ENCODE measurements around the gene CDC14B. TPM values are rescaled to one million over a fixed set of nuclear protein-coding genes. Genes with fewer than 3 reads are reported as not detected.
A peak's percentile ranks its signal among the peaks of the same experiment; 100 is the strongest.

CDC14B gene
- total RNA-seq, 6 experiments from 2014 or later = 13.7 to 38.0 (median 25.7) TPM

DNA sequence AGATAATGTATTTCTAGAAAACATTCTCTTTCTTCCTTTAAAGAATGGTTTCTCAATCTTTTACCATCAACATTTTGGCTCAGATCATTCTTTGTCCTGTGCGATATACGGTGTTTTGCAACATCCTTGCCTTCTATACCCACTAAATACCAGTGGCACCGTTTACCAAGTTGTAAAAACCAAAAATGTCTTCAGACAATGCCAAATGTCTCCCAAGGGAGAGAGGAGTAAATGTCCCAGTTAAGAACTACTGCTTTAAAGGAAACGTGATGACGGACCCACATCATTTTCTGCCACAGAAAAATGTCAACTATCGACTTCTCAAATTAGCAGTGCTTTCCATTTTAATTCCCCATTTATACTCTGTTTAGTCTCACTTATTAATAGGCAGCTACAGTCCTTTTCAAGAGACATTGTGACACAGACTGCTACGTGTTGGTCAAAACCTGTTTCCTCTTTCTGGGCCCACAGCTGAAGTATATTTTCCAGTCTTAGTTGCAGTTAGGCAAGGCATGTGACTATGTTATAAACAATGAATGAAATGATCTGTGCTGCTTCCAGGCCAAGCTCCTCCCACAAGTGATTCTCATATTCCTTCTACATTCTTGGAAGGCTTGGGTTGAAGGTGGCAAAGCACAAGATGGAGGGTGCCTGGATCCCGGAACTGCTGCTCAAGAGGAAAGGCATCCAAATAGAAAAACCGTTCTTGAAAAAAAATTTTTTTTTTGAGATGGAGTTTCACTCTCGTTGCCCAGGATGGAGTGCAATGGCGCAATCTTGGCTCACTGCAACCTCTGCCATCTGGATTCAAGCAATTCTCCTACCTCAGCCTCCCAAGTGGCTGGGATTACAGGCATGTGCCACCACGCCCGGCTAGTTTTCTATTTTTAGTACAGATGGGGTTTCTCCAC is 26.7 kb upstream of the CDC14B start:
- no peaks in the 10 kb centered on the region for H3K27me3 ChIP-seq
- H3K27ac ChIP-seq = no peak overlapping the region
- 64% methylated on average over 12 of the region's 13 CpGs for WGBS (ENCODE audit: insufficient coverage, low coverage, low lambda C conversion rate, missing lambda C conversion rate)
- peak; percentile 33 to 60 (median 51) for ATAC-seq
- no peaks in the 10 kb centered on the region for H3K4me1 ChIP-seq
- TF ChIP-seq, protein P1, sequence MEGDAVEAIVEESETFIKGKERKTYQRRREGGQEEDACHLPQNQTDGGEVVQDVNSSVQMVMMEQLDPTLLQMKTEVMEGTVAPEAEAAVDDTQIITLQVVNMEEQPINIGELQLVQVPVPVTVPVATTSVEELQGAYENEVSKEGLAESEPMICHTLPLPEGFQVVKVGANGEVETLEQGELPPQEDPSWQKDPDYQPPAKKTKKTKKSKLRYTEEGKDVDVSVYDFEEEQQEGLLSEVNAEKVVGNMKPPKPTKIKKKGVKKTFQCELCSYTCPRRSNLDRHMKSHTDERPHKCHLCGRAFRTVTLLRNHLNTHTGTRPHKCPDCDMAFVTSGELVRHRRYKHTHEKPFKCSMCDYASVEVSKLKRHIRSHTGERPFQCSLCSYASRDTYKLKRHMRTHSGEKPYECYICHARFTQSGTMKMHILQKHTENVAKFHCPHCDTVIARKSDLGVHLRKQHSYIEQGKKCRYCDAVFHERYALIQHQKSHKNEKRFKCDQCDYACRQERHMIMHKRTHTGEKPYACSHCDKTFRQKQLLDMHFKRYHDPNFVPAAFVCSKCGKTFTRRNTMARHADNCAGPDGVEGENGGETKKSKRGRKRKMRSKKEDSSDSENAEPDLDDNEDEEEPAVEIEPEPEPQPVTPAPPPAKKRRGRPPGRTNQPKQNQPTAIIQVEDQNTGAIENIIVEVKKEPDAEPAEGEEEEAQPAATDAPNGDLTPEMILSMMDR (IDR thresholded peaks at IDR 0.05) = no peak
- no peak for TF ChIP-seq POLR2A (IDR thresholded peaks at IDR 0.05)
- no peak for DNase-seq
- intact Hi-C loops (cut with DNase I) = no loop called here
- peaks cover 0 to 21% (median 3%) of the 10 kb centered on the region in 4 donors for H3K36me3 ChIP-seq
- no peaks in the 10 kb centered on the region for H3K9me3 ChIP-seq
- H3K4me3 ChIP-seq = no peak overlapping the region

DNA sequence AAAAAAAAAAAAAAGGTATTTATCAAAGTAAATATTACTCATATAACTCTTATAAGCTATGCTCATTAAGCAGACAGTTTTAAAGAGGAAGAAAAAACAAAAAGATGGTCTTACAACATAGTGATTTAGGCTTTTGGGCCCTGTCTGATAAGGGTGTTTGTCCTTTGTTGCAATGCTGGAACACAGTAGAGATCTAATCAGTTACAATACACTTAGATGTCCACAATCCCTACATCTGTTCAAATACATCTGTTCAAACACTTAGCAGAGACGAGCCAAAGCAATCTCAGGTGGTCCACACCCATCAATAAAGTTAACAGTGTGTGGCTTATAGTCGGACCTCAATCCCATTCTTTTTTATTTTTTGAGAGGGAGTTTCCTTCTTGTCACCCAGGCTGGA is 24.5 kb upstream of the CDC14B start:
- Histone ChIP-seq H3K27me3 (no peaks in the 10 kb centered on the region), H3K9me3 (no peaks in the 10 kb centered on the region), H3K27ac (no peak overlapping the region), H3K36me3 (peaks cover 0 to 13% (median 0%) of the 10 kb centered on the region in 4 donors), H3K4me1 (no peaks in the 10 kb centered on the region), H3K4me3 (no peak overlapping the region)
- TF ChIP-seq POLR2A (IDR thresholded peaks at IDR 0.05) = no peak
- TF ChIP-seq, protein P1 (IDR thresholded peaks at IDR 0.05) = no peak
- DNase-seq (no peak), ATAC-seq (peak in 1 of 4 donors; percentile 32)
- intact Hi-C loops (cut with DNase I) = no loop called here
- WGBS (ENCODE audit: insufficient coverage, low coverage, low lambda C conversion rate, missing lambda C conversion rate) = 38% methylated on average over 2 of the region's 2 CpGs

DNA sequence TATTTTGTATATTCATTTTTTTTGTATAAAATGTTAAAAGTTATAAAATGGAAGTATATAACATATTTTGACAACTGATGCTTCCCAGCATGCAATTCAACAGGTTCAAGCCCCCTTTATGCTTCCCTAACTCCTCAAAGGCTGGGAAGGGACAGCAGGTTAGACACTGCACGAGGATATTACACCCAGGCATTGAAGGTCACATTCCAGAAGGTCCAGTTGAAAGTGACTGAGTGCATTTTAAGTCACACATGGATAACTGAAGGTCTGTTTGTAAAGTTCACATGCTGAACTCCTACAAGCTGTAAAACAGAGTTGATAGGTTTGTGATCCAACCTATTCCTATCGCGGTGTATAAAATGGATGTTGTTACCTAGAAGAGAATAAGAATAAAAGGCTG is 21.9 kb upstream of the CDC14B start:
- DNase-seq = no peak
- no peak for ATAC-seq
- intact Hi-C loops (cut with DNase I) = no loop called here

GRCh38 chr9:96638606-96639364 is 19.1 kb upstream of the CDC14B start:
- Histone ChIP-seq H3K4me1 (no peaks in the 10 kb centered on the region), H3K4me3 (no peak overlapping the region), H3K36me3 (peaks cover 0 to 13% (median 0%) of the 10 kb centered on the region in 4 donors), H3K27ac (no peak overlapping the region), H3K27me3 (no peaks in the 10 kb centered on the region), H3K9me3 (no peaks in the 10 kb centered on the region)
- no peak for DNase-seq
- ATAC-seq = no peak
- WGBS (ENCODE audit: insufficient coverage, low coverage, low lambda C conversion rate, missing lambda C conversion rate) = 90% methylated on average over 19 of the region's 19 CpGs
- intact Hi-C loops (cut with DNase I) = no loop called here
- TF ChIP-seq, protein P1 (IDR thresholded peaks at IDR 0.05) = no peak
- no peak for TF ChIP-seq POLR2A (IDR thresholded peaks at IDR 0.05)

More for the DNA sequence above, 21.9 kb upstream of the CDC14B start:
- Histone ChIP-seq H3K27ac (no peak overlapping the region), H3K9me3 (no peaks in the 10 kb centered on the region), H3K27me3 (no peaks in the 10 kb centered on the region), H3K4me1 (no peaks in the 10 kb centered on the region), H3K4me3 (no peak overlapping the region), H3K36me3 (peaks cover 0 to 13% (median 0%) of the 10 kb centered on the region in 4 donors)
- 82% methylated on average over 3 of the region's 3 CpGs for WGBS (ENCODE audit: insufficient coverage, low coverage, low lambda C conversion rate, missing lambda C conversion rate)
- TF ChIP-seq, protein P1 (IDR thresholded peaks at IDR 0.05) = no peak
- TF ChIP-seq POLR2A (IDR thresholded peaks at IDR 0.05) = no peak
